Measurements from ENCODE around the gene PLAGL2. TPM values are rescaled to one million over a fixed set of nuclear protein-coding genes. Genes with fewer than 3 reads are reported as not detected.

PLAGL2 gene
- total RNA-seq, 3 donors from 2014 or later, result 2.9 to 7.6 (median 4.3) TPM

GRCh38 chr20:32152421-32153155 is 55.0 kb downstream of the PLAGL2 start:
- DNase-seq (ENCODE audit: low spot score in 2 of 2), result no peak
- TF ChIP-seq POLR2AphosphoS5 (IDR thresholded peaks at IDR 0.05) (no peak), POLR2A (IDR thresholded peaks at IDR 0.05) (no peak), CTCF (IDR thresholded peaks at IDR 0.05) (no peak)
- Histone ChIP-seq H3K27me3 (no peaks in the 10 kb centered on the region), H3K4me3 (no peak overlapping the region), H3K4me1 (no peaks in the 10 kb centered on the region), H3K27ac (no peak overlapping the region), H3K9me3 (no peaks in the 10 kb centered on the region), H3K36me3 (no peaks in the 10 kb centered on the region)
- intact Hi-C loops (cut with DNase I; ENCODE audit: low total_unique reads), result no loop called here

- peaks cover 5% of the 10 kb centered on the region for H3K36me3 ChIP-seq
- DNase-seq (ENCODE audit: low spot score in 2 of 2), result no peak
- no peaks in the 10 kb centered on the region for H3K4me1 ChIP-seq
- intact Hi-C loops (cut with DNase I; ENCODE audit: low total_unique reads), result no loop called here
- H3K27ac ChIP-seq, result no peak overlapping the region
- TF ChIP-seq POLR2A (IDR thresholded peaks at IDR 0.05) (no peak), POLR2AphosphoS5 (IDR thresholded peaks at IDR 0.05) (no peak), CTCF (IDR thresholded peaks at IDR 0.05) (no peak)
- no peaks in the 10 kb centered on the region for H3K9me3 ChIP-seq
- no peak overlapping the region for H3K4me3 ChIP-seq
- H3K27me3 ChIP-seq, result no peaks in the 10 kb centered on the region
Measured at GRCh38 chr20:32150291-32150848, 57.2 kb downstream of the PLAGL2 start.

- Histone ChIP-seq H3K4me3 (no peak overlapping the region), H3K27ac (no peak overlapping the region), H3K36me3 (peaks cover 6% of the 10 kb centered on the region), H3K9me3 (no peaks in the 10 kb centered on the region), H3K4me1 (no peaks in the 10 kb centered on the region), H3K27me3 (no peaks in the 10 kb centered on the region)
- no peak for DNase-seq (ENCODE audit: low spot score in 2 of 2)
- intact Hi-C loops (cut with DNase I; ENCODE audit: low total_unique reads), result no loop called here
- TF ChIP-seq CTCF (IDR thresholded peaks at IDR 0.05) (no peak), POLR2AphosphoS5 (IDR thresholded peaks at IDR 0.05) (no peak), POLR2A (IDR thresholded peaks at IDR 0.05) (no peak)
Measured at GRCh38 chr20:32149566-32150170, 57.9 kb downstream of the PLAGL2 start.

- intact Hi-C loops (cut with DNase I; ENCODE audit: low total_unique reads), result no loop called here
- H3K36me3 ChIP-seq, result peaks cover 25% of the 10 kb centered on the region
- no peaks in the 10 kb centered on the region for H3K9me3 ChIP-seq
- H3K4me1 ChIP-seq, result no peaks in the 10 kb centered on the region
- TF ChIP-seq POLR2AphosphoS5 (IDR thresholded peaks at IDR 0.05) (no peak), POLR2A (IDR thresholded peaks at IDR 0.05) (no peak), CTCF (IDR thresholded peaks at IDR 0.05) (no peak)
- H3K27ac ChIP-seq, result no peak overlapping the region
- no peak overlapping the region for H3K4me3 ChIP-seq
- no peak for DNase-seq (ENCODE audit: low spot score in 2 of 2)
- H3K27me3 ChIP-seq, result no peaks in the 10 kb centered on the region
Measured at GRCh38 chr20:32144898-32145662, 62.5 kb downstream of the PLAGL2 start.

Data from breast epithelium (tissue), 4 donors.